PC-9 (cell line): ENCODE measurements around the gene ZSWIM1.

Experiments
- CTCF ChIP-seq: fragments of 200-600 bp; sonication (generic); conservative IDR thresholded peaks from 2 replicates; pipeline ENCODE4 v1.6.1; 2017; ENCODE audit warnings: mixed run types, antibody characterized with exemption, mild to moderate bottlenecking, moderate library complexity
- EZH2 ChIP-seq: fragments of 200-600 bp; sonication (generic); IDR thresholded peaks from 2 replicates; pipeline ENCODE4 v1.8.0; 2017; ENCODE audit warnings: antibody characterized with exemption, low read depth

- no peak for TF ChIP-seq CTCF
- TF ChIP-seq EZH2: no peak
Measured at GRCh38 chr20:45835825-45836224, 45.2 kb upstream of the ZSWIM1 start.
